Kidney epithelial cell (primary cell): Measurements from ENCODE around the gene VTI1A. TPM values are rescaled to one million over a fixed set of nuclear protein-coding genes. Genes with fewer than 3 reads are reported as not detected.

Experiments used
- DNase-seq: peaks from one replicate; pipeline ENCODE4 v3.0.0-alpha.2; 2010; ENCODE audit warnings: low read depth
- H3K27me3 ChIP-seq: 2 replicates; pipeline ENCODE4 v1.6.0; 2011; ENCODE audit warnings: low read length; ENCODE audit not compliant: control insufficient read depth, insufficient read depth
- H3K36me3 ChIP-seq: 2 replicates; pipeline ENCODE4 v1.5.1; 2011; ENCODE audit warnings: low read length; ENCODE audit not compliant: control insufficient read depth, insufficient read depth
- H3K4me3 ChIP-seq: 2 replicates; pipeline ENCODE4 v1.5.1; 2011; ENCODE audit warnings: low read depth, mild to moderate bottlenecking, control low read depth, low read length
- total RNA-seq: library from RNA; depleted of rRNA; stranded (reverse); fragments of >200 nt; gene quantifications from 2 replicates; pipeline ENCODE4 v1.2.3, GENCODE V29; 2015
- TF ChIP-seq, protein P1 (sequence below): IDR thresholded peaks from 2 replicates; pipeline ENCODE4 v1.5.1; 2011; ENCODE audit warnings: mild to moderate bottlenecking, moderate library complexity, low read length, control low read depth, inconsistent platforms; ENCODE audit not compliant: insufficient read depth, poor library complexity, severe bottlenecking

Gene VTI1A
- total RNA-seq, 1 donor from 2014 or later: 45.7 TPM

DNA sequence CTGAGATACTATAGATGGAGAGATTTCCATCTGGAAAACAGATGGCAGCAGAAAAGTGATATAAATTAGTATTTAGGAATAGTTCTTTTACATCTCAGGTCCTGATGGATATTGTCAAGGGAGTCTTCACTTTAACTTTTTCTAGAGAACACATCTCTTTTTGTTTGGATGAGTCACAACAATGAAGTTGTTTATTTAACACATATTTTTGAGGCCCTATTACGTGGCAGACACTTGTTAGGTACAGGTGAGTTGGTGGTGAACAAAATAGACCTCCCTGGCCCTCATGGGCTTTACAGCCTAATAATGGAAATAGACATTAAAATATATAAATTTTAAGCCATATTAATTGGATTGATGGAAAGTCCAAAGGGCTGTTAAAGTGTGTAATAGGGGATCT lies 168.3 kb downstream of the VTI1A start:
- Histone ChIP-seq H3K36me3 (no peaks in the 10 kb centered on the region), H3K27me3 (no peaks in the 10 kb centered on the region), H3K4me3 (no peak overlapping the region)
- no peak for DNase-seq
- TF ChIP-seq, protein P1, sequence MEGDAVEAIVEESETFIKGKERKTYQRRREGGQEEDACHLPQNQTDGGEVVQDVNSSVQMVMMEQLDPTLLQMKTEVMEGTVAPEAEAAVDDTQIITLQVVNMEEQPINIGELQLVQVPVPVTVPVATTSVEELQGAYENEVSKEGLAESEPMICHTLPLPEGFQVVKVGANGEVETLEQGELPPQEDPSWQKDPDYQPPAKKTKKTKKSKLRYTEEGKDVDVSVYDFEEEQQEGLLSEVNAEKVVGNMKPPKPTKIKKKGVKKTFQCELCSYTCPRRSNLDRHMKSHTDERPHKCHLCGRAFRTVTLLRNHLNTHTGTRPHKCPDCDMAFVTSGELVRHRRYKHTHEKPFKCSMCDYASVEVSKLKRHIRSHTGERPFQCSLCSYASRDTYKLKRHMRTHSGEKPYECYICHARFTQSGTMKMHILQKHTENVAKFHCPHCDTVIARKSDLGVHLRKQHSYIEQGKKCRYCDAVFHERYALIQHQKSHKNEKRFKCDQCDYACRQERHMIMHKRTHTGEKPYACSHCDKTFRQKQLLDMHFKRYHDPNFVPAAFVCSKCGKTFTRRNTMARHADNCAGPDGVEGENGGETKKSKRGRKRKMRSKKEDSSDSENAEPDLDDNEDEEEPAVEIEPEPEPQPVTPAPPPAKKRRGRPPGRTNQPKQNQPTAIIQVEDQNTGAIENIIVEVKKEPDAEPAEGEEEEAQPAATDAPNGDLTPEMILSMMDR: no peak

DNA sequence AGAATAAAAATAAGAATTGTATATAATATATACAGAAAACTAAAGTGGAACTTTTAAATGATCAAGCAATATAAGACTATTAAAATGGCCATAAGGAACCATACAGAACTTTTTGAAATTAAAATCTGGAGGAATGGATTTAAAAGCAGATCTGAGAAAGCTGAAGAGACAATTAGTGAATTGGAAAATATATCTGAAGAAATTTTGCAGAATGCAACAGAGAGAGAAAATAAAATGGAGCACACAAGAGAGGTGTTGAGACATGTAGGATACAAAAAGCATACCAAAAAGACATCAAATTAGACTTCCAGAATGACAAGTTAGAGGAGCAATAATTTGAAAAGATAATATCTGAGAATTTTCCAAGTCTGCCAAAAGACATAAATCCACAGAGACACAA lies 169.6 kb downstream of the VTI1A start:
- no peaks in the 10 kb centered on the region for H3K36me3 ChIP-seq
- TF ChIP-seq, protein P1: no peak
- DNase-seq: no peak
- no peaks in the 10 kb centered on the region for H3K27me3 ChIP-seq
- H3K4me3 ChIP-seq: no peak overlapping the region

DNA sequence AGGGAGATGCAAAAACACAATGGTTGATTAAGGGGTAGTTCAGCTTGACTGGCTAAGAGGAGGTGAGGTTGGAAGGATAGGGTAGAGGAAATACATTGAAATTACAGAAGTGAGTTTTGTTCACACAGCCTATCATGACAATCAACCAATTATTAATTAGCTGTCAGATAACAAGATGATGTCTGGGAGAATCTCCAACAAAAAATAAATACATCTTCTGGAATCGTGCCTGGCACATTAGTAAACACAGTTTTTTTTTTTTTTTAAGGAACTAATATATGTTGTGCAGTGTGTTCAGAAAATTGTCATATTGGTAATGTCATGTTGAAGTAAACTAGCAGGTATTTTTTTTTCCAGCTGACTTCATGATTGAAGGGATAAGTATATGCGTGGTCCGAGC lies 171.8 kb downstream of the VTI1A start:
- TF ChIP-seq, protein P1: no peak
- DNase-seq: no peak
- Histone ChIP-seq H3K36me3 (no peaks in the 10 kb centered on the region), H3K27me3 (no peaks in the 10 kb centered on the region), H3K4me3 (no peak overlapping the region)

DNA sequence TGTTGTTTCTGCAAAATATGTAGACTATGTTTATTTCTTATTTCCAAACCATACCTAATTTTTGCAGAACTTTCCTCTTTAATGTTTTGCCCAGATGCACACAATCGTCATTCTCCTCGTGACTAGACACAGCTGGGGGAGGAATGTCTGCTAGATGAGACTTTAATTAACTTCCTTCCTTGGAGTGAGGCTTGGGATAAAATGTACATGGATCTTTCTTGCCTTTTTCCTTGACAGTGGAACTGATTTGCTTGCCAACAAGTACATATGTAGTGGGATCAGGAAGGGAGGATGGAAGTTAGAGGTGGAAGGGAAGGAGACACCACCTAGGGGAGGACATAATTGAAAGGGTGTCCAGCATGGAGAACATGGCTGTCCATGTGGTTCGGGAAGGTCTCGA lies 172.5 kb downstream of the VTI1A start:
- DNase-seq: no peak
- H3K27me3 ChIP-seq: no peaks in the 10 kb centered on the region
- no peak overlapping the region for H3K4me3 ChIP-seq
- no peaks in the 10 kb centered on the region for H3K36me3 ChIP-seq
- TF ChIP-seq, protein P1: no peak

DNA sequence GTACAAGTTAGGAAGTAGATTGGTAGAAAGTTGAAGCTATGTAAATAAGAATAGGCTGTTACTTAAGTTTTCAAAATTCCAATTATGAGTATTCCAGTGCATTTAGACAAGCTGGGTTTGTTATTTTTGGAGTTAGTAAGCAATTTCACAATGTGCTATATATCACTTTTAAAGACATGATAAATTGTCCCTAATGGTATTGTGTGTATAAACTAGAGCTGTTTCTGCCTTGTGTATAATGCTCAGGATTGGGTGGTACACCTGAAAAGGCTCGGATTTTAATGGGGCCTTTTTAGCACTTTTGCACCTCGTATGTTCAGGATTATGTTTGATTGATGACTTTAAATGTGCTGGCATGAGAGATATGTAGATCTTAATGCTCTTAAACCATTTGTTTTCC lies 175.8 kb downstream of the VTI1A start:
- H3K36me3 ChIP-seq: no peaks in the 10 kb centered on the region
- H3K4me3 ChIP-seq: no peak overlapping the region
- DNase-seq: no peak
- no peaks in the 10 kb centered on the region for H3K27me3 ChIP-seq
- TF ChIP-seq, protein P1: no peak

DNA sequence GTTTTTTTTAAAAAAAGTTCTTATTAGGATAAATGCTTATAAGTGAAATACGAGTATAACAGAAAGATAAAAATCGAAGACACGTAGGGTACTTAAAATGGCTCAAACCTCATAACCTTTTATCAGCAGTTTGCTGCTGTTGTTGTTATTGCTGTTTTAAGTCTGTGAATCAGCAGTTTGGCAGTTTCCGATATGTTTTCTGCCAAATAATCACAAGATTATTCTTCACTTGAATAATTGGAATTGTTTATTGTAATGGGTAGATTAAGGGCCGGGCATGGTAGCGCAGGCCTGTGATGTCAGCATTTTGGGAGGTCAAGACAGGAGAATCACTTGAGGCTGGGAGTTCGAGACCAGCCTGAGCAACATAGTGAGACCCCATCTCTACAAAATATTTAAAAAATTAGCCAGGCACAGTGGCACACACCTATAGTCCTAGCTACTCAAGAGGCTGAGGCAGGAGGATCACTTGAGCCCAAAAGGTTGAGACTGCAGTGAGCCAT lies 177.6 kb downstream of the VTI1A start:
- Histone ChIP-seq H3K4me3 (no peak overlapping the region), H3K36me3 (no peaks in the 10 kb centered on the region), H3K27me3 (no peaks in the 10 kb centered on the region)
- TF ChIP-seq, protein P1: no peak
- no peak for DNase-seq
